ENCODE data around the gene USP21. TPM values are rescaled to one million over a fixed set of nuclear protein-coding genes. Genes with fewer than 3 reads are reported as not detected.

USP21 gene
- total RNA-seq, 1 donor from 2014 or later, result 19.5 TPM

DNA sequence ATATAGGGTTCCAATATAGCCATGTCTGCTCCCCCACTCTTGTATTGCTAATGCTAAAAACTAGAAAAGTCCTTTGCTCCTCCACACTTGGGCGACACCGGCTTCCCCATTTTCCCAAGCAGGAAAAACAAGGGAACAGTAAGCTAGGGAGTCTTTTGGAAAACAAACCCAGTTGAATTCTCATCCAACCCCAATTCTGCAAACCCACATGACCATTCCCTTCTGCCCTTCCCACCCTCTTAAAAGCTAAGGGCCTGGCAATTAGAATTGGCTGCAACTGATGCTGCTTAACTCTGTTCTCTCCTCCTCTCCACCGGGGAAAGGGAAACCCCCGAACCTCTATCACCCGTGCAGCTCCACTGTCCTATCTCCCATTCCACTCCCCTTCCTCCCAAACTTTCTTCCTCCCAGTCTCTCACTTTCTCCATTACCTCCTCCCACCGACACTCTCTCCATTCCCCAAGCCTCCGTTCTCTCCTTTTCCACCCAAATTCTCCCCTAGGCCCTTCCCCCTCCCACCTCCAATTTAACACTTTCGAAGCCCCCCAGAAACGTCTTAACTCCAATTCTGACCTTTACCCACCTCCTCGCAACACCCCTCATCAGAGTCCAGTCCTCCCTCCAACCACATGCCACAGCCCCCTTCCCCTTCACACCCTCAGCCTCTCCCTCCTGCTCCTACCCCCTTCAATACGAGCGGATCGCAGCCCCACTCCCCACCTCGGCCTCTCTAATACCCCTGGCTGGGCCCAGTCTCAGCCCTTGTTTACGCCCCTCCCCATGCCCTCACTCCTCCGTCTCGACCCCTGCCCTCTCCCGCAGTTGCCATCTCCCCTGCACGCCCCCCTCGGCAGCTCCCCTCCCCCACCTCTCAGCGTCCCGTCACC is 27.5 kb upstream of the USP21 start:
- no peak for DNase-seq (ENCODE audit: missing footprints)
- intact Hi-C loops (cut with DNase I), result loop anchor here (1.0 to 5.0 kb wide), 5 partner anchors 13 to 134 kb away; partner anchors contain the start of genes NIT1, PFDN2, UFC1 and USF1
- peak; percentile 26 for ATAC-seq

DNA sequence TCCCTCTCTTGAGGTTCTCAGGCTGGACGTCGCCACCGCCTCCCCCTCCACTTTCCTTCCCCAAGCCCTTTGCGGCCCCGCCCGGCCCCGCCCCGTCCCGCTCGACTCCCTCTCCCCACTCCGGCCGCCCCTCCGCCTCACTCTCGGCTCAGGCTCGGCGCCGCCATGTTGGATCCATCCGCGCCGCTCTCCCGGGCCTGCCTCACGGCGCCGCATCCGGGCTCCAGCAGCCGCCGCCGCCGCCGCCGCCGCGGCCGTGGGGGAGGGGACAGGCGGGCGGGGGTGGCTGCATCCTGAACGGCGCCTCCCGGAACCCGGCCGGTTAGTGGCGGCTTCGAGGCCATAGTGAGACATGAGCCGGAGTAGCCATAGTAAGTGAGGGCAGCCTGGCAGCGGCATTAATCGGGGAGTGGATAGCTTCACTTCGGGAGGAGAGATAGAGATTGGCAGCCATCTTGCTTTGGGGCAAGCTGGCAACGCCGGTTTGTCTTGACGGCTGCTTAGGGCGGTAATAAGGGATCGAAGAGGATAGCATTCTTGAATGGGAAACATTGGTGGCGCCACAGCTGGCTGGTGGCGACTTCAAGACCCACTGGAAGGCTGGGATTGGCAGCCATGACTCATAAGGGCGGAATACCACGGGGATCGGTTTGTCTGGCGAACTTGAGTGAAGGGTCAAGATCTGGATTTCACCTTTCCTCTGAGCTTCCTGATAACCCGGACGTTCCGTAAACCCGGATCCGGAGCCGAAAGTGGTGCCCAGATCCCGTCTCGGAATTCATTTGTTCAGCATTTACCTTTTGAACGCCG is 26.7 kb upstream of the USP21 start, which contains the start of gene DEDD:
Gene DEDD, minus strand, starts transcription at position 258 of the 810 bp plus-strand sequence. CDS start 8,205 bp downstream, outside the sequence.
- intact Hi-C loops (cut with DNase I), result loop anchor here (1.0 to 5.0 kb wide), 5 partner anchors 14 to 135 kb away; partner anchors contain the start of genes NIT1, PFDN2, UFC1 and USF1
- ATAC-seq, result peak; percentile 94
- DNase-seq (ENCODE audit: missing footprints), result peak; percentile 97

DNA sequence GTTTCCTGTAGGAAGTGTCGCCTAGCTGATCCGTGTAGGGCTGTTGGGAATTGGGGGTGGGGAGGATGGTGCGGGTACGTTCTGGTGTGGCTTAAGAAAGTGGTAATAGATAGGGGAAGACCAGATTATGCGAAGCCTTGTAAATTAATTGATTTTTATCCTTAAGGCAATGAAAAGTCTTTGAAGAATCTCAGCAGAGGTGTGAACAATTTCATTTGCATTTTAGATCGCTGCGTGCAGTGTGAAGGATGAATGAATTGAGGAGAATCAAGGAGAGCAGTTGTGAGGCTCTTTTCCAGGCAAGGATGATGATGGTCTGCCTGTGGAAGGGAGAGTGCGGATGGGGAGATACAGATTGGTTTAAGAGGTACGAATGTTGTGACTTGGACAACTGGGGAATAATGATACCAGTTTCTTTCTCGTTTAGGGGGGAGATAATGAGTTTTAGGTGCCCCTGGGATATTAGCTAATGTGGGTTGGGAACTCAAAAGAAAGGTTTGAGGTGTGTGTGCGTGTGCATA is 26.0 kb upstream of the USP21 start:
- intact Hi-C loops (cut with DNase I), result loop anchor here (2.0 to 5.0 kb wide), 3 partner anchors 20 to 136 kb away; partner anchors contain the start of genes UFC1 and USF1
- no peak for DNase-seq (ENCODE audit: missing footprints)
- ATAC-seq, result no peak

DNA sequence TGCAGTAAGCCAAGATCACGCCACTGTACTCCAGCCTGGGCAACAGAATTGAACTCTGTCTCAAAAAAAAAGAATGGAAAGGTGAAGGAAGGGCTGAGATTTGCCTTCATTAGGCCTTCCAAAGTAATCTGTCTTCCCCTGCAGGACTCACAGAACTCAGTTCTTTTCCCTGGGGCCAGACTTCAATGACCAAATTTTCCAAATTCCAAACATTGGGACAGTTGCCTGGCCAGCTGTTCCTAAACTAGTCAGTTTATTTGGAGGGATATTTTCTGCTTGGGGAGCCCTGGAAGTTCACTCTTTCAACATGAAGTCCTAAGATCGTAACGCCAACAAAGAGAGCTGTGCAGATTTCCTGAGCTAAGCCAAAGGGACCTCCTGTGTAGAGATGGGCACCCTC is 21.4 kb upstream of the USP21 start:
- DNase-seq (ENCODE audit: missing footprints), result no peak
- ATAC-seq, result no peak
- intact Hi-C loops (cut with DNase I), result no loop called here

DNA sequence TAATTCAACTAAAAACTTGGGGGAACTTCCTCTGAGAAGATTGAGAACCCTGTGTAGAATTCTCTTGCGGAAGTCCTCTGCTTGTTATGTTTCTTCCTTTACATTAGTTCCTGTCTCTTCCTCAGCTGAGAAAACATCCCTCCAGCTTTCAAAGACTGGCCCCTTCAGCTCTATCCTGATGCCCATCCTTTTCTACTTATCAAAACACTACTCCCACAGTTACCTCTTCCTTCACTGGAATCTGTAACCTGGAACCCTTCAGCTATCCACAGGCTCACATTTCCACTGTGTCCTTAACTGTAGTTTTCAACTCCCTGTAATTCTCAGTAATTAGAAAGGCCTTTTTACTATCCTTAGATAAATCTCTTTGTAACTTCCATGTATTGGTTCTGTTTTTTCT is 20.9 kb upstream of the USP21 start:
- DNase-seq (ENCODE audit: missing footprints), result no peak
- intact Hi-C loops (cut with DNase I), result no loop called here
- no peak for ATAC-seq

DNA sequence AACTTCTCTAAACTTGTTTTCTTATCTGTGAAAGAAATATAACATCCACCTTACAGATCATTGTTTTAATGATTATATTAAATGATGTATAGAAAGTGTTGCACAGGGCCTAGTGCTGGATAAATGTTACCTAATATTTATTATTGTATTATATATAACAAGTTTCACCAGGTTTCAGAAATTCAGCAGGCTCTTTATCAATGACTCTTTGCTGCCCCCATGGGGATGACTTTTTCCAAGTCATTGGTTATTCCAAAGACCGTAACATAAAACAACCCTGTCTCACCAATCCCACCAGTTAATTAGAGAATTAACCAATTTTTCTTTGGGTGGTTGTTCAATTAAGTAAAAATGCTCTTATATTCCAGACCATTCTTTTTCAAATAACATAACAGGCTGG is 19.5 kb upstream of the USP21 start:
- no peak for ATAC-seq
- intact Hi-C loops (cut with DNase I), result no loop called here
- no peak for DNase-seq (ENCODE audit: missing footprints)

DNA sequence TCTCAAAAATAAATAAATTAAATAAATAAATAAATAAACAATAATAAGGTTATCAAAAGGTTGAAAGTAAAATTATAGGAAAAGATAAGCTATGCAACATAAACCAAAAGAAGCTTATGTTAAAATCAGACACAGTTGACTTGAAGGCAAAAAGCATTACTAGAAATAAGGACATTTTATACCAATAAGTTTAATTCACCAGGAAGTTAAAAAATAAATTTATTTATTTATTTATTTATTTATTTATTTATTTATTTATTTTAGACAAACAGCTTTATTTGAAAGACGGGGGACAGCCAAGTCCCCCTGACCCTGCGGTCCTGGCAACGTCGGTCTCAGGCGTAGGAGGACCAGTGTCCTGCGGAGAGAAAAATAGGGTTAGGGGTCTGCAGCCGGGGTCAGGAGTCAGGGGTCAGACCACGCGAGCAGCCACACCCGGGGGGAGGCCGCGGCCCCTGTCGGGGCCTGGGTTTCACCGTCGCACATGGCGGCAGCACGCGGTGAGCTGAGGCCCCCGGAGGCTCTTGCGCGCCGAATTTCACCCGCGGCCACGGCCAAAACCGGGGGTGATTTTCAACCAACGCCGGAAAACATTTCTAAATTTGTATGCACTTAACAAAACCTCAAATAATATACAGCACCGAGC is 18.4 kb upstream of the USP21 start:
- DNase-seq (ENCODE audit: missing footprints) (no peak), ATAC-seq (no peak)
- intact Hi-C loops (cut with DNase I), result no loop called here

DNA sequence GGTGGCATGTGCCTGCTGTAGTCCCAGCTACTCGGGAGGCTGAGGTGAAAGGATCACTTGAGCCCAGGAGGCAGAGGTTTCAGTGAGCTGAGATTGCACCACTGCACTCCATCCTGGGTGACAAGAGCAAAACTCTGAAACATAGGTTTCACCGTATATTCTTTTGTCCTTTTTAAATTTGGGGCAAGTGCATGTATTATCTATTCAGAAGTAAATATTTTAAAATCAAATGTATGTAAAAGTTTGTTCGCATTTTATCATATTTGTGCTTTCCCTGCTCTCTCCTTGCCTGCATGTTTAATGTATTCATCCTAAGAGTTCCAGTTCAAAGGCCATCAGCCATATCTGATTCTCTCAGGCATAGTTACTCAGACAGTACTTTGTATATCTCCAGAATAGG is 13.5 kb upstream of the USP21 start:
- ATAC-seq, result no peak
- DNase-seq (ENCODE audit: missing footprints), result no peak
- intact Hi-C loops (cut with DNase I), result no loop called here

DNA sequence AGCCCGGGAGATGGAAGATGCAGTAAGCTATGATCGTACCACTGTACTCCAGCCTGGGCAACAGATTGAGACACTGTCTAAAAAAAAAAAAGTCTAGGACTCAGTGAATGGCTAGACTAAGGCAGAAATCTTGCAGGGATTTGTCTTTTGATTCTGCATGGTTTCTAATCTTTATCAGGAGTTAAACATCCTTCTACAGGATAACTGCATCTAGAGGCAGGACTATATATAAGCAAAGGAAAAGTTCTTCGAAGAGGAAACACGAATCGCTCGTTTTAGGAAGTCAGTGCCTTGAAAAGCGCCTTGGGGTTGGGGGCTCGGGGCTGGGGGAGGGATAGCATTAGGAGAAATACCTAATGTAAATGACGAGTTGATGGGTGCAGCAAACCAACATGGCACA is 6.1 kb upstream of the USP21 start:
- no peak for DNase-seq (ENCODE audit: missing footprints)
- intact Hi-C loops (cut with DNase I), result loop anchor here (2.0 kb wide), 1 partner anchor 20 kb away; the partner anchor contains the start of gene DEDD
- ATAC-seq, result no peak

DNA sequence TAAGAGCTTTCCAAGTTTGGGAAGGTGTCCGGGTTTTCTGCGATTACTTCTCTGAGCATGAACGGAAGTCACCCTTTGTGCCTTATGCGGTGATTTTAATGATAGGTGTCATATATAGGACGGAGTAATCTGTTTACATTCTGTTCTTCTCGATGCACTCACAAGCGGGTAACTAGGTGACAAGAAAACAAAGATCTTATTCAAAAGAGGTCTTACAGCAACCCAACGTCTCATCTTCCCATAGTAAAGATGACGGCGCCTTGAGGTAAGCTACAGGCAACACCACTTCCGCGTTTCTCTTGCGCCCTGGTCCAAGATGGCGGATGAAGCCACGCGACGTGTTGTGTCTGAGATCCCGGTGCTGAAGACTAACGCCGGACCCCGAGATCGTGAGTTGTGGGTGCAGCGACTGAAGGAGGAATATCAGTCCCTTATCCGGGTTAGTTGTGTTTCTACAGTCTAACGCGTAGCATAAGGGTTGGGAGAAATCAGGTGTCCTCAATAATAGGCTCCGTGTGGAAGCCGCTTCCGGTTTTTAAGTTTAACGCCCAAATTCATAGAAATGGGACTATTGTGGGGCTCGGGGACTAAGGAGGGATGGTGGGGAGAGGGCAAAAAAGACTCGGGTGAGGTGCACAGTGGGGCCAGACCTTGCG is 5.5 kb upstream of the USP21 start, which contains the start of gene UFC1:
Gene UFC1, plus strand, starts transcription at position 297 of the 656 bp plus-strand sequence. Its CDS starts 20 bp downstream, at position 317.
- DNase-seq (ENCODE audit: missing footprints) (peak; percentile 92), ATAC-seq (peak; percentile 92)
- intact Hi-C loops (cut with DNase I), result loop anchor here (2.0 kb wide), 1 partner anchor 21 kb away; the partner anchor contains the start of gene DEDD

DNA sequence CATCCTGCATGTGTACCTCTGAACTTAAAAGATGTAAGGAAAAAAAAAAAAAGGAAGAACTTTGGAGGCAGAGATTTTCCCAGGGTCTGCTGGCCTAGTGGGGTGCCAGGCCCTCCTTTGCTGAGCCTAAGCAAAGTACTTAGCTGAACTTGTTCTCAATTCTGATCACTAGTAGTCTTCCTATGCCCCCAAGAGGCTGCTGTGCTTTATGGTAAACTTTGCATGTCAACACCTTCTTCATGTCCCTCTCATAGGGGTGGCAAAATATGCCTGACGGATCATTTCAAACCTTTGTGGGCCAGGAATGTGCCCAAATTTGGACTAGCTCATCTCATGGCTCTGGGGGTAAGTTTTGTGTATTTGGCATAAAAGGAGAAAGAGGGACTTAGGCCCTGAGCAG is 1.4 kb upstream of the USP21 start:
- ATAC-seq (no peak), DNase-seq (ENCODE audit: missing footprints) (no peak)
- intact Hi-C loops (cut with DNase I), result no loop called here

DNA sequence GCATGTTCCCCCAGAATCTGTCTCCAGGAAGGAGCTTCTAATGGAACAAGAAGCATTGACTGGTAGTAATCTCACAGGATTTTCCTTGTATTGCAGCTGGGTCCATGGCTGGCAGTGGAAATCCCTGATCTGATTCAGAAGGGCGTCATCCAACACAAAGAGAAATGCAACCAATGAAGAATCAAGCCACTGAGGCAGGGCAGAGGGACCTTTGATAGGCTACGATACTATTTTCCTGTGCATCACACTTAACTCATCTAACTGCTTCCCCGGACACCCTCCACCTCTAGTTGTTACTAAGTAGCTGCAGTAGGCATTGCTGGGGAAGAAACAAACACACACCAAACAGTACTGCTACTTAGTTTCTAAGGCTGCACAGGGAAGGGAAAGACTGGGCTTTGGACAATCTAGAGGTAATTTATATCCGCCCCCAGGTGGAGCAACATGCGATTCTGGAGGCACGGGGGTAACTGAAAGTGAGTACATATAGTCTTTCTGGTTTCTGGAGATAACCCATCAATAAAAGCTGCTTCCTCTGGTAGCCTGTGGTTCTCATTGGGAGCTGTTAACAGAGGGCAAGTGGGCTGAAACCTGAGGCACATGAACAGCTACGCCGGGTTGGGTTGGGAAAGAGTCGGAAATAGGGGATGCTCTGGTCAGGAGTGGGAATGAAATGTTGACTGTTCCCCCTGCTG is 837 bp upstream of the USP21 start:
- no peak for ATAC-seq
- intact Hi-C loops (cut with DNase I), result no loop called here
- DNase-seq (ENCODE audit: missing footprints), result no peak

DNA sequence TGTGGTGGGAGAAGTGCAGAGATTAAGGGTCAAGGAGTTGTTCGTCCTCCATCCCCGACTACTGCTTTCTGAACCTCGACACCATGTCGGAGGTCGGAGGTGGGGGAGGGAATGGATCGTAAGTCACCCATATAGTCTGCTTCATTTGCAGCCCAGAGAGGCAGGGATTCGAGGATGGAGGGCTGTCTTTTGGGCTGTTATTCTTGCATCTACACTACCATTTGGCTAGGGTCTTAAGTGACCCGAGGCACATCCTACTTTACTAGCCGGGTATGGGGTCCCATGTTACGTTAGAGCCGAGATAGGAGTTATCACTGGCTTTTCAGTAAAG is 578 bp downstream of the USP21 start:
- no peak for DNase-seq (ENCODE audit: missing footprints)
- ATAC-seq, result no peak
- intact Hi-C loops (cut with DNase I), result no loop called here

DNA sequence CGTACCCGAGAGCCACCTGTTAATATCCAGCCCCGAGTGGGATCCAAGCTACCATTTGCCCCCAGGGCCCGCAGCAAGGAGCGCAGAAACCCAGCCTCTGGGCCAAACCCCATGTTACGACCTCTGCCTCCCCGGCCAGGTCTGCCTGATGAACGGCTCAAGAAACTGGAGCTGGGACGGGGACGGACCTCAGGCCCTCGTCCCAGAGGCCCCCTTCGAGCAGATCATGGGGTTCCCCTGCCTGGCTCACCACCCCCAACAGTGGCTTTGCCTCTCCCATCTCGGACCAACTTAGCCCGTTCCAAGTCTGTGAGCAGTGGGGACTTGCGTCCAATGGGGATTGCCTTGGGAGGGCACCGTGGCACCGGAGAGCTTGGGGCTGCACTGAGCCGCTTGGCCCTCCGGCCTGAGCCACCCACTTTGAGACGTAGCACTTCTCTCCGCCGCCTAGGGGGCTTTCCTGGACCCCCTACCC is 1.4 kb downstream of the USP21 start:
- ATAC-seq (no peak), DNase-seq (ENCODE audit: missing footprints) (no peak)
- intact Hi-C loops (cut with DNase I), result no loop called here

DNA sequence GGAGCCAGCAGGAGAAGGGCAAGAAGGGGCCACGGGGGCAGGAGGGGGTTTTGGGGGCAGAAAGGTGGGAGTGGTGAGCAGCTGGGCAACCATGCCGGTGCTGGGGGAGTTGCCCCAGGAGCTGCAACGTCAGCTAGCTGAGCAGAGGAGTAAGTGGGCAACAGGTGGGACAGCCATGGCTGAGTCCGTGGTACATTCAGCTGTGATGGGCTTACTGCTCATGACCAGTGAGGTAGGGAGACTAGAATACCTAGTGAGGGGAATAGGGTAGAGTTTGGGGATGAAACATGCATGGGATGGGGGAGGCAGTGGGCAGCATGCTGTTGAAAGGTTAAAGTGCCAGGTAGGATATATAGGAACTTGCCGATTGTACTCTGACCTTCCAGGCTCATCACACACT is 2.4 kb downstream of the USP21 start:
- intact Hi-C loops (cut with DNase I), result no loop called here
- DNase-seq (ENCODE audit: missing footprints) (no peak), ATAC-seq (no peak)

DNA sequence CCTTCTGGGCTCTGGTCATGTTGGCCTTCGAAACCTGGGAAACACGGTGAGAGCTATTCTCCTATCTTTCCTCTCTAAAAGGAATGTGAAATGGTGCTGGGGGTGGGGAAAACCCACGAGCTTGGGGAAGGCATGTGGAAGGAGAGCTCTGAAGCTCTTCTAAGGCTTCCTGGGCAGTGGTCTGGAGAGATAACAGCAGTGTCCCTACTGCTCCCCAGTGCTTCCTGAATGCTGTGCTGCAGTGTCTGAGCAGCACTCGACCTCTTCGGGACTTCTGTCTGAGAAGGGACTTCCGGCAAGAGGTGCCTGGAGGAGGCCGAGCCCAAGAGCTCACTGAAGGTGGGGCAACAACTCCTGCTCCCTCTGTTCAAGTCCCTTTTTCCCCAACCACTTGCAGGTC is 2.8 kb downstream of the USP21 start:
- DNase-seq (ENCODE audit: missing footprints) (no peak), ATAC-seq (no peak)
- intact Hi-C loops (cut with DNase I), result no loop called here

DNA sequence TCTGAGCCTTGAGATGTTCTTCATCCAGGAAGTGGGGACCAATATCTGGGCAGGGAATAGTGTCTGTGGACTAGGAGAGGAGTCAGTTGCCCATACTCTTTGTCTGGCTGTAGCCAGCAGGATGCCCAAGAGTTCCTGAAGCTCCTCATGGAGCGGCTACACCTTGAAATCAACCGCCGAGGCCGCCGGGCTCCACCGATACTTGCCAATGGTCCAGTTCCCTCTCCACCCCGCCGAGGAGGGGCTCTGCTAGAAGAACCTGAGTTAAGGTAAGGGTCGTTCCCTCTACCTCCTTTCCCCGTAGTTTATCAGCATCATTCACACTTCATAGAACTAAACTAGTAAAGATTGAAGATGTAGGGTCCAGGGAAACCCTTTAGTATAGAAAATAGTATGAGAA is 3.5 kb downstream of the USP21 start:
- ATAC-seq, result no peak
- DNase-seq (ENCODE audit: missing footprints), result no peak
- intact Hi-C loops (cut with DNase I), result no loop called here

DNA sequence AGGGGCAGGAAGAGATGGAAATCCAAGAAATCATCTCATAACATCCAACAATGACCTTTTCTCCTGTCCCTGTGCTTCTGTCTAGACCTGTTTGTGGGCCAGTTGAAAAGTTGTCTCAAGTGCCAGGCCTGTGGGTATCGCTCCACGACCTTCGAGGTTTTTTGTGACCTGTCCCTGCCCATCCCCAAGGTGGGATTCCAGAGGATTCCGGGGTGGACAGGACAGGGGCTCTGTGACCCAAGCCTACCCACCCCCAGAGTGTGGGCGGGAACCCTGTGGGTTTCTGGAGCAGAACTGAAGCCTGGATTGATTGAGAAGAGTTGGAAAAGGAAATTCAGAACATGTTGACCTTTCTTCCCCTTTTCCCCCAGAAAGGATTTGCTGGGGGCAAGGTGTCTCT is 4.5 kb downstream of the USP21 start:
- ATAC-seq, result no peak
- intact Hi-C loops (cut with DNase I), result no loop called here

More for the DNA sequence above, 4.5 kb downstream of the USP21 start:
- DNase-seq (ENCODE audit: missing footprints), result no peak
